Measurements from ENCODE around the gene CD276. TPM values are rescaled to one million over a fixed set of nuclear protein-coding genes. Genes with fewer than 3 reads are reported as not detected.

Gene CD276
- total and polyA plus RNA-seq, 8 donors: 13.9 to 56.0 (median 22.7) TPM

DNA sequence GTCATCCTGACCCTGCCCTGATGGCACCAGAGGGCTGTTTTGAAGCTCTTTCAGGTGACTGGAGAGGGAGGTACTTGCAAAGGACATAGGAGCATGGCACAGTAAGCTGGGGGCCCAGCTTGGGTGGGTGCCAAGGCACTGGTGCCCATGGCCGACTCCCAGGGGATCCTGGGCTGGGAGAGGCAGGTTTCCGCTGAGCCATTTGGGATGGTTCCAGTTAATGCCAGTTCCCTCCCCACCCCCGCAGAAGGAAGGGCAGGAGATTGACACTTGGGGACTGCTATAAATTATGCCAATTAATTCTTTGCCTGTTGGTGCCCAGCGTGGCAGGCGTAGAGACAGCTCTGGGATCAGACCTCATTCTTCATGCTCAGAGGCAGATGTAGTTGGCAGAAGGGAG, 26.1 kb downstream of the CD276 start:
- intact Hi-C loops (cut with DNase I): no loop called here
- ATAC-seq (no peak), FAIRE-seq (no peak), DNase-seq (no peak)
- Histone ChIP-seq H3K27me3 (no peaks in the 10 kb centered on the region), H3K4me1 (no peaks in the 10 kb centered on the region), H3K36me3 (peaks cover 0 to 22% (median 0%) of the 10 kb centered on the region in 3 donors), H3K9me3 (no peaks in the 10 kb centered on the region), H3K4me3 (no peak overlapping the region), H3K27ac (no peak overlapping the region)
- TF ChIP-seq, protein P1, sequence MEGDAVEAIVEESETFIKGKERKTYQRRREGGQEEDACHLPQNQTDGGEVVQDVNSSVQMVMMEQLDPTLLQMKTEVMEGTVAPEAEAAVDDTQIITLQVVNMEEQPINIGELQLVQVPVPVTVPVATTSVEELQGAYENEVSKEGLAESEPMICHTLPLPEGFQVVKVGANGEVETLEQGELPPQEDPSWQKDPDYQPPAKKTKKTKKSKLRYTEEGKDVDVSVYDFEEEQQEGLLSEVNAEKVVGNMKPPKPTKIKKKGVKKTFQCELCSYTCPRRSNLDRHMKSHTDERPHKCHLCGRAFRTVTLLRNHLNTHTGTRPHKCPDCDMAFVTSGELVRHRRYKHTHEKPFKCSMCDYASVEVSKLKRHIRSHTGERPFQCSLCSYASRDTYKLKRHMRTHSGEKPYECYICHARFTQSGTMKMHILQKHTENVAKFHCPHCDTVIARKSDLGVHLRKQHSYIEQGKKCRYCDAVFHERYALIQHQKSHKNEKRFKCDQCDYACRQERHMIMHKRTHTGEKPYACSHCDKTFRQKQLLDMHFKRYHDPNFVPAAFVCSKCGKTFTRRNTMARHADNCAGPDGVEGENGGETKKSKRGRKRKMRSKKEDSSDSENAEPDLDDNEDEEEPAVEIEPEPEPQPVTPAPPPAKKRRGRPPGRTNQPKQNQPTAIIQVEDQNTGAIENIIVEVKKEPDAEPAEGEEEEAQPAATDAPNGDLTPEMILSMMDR (IDR thresholded peaks at IDR 0.05): no peak
- WGBS, 2 donors: 75 to 80% methylated on average over 5 of the region's 5 CpGs

DNA sequence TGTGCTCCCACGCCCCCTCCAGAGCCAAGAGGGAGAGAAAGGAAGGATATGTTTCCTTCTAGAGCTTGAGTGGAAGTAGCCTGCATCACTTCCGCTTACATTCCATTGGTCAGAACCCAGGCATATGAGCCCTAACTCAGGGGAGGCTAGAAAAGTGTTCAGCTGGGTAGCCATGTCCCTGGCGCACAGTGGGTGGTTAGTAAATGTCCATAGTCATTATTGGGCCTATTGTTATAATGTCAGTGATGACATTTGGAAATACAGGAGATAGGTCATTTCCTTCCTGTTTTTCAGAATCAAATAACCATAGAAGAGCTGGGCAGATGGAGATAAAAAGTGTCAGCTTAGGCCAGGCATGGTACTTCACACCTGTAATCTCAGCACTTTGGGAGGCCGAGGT, 27.3 kb downstream of the CD276 start:
- no peak overlapping the region for H3K27ac ChIP-seq
- no peaks in the 10 kb centered on the region for H3K9me3 ChIP-seq
- DNase-seq (no peak), ATAC-seq (no peak), FAIRE-seq (no peak)
- H3K4me3 ChIP-seq: no peak overlapping the region
- intact Hi-C loops (cut with DNase I): no loop called here
- H3K4me1 ChIP-seq: peaks cover 0 to 2% (median 0%) of the 10 kb centered on the region in 3 donors
- H3K36me3 ChIP-seq: peaks cover 0 to 22% (median 0%) of the 10 kb centered on the region in 3 donors
- TF ChIP-seq, protein P1 (IDR thresholded peaks at IDR 0.05): no peak
- WGBS, 2 donors: 92 to 94% methylated on average over 4 of the region's 4 CpGs
- no peaks in the 10 kb centered on the region for H3K27me3 ChIP-seq

DNA sequence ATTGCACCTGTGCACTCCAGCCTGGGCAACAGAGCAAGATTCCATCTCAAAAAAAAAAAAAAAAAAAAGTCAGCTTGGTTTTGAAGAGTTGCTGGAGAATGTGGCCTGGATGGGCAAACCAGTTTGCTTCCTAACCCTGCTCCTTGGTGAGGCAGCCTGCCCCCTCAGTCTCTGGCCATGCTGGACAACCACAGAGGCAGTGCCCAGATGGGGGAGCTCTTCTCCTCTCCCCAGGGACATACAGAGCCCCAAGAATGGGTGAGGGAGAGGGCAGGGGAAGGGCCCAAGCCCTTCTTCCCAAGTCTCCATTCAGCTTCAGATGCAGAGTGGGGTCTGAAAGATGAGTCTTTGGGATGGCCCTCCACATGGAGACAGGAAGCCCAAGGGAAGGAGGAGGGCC, 27.9 kb downstream of the CD276 start:
- intact Hi-C loops (cut with DNase I): no loop called here

DNA sequence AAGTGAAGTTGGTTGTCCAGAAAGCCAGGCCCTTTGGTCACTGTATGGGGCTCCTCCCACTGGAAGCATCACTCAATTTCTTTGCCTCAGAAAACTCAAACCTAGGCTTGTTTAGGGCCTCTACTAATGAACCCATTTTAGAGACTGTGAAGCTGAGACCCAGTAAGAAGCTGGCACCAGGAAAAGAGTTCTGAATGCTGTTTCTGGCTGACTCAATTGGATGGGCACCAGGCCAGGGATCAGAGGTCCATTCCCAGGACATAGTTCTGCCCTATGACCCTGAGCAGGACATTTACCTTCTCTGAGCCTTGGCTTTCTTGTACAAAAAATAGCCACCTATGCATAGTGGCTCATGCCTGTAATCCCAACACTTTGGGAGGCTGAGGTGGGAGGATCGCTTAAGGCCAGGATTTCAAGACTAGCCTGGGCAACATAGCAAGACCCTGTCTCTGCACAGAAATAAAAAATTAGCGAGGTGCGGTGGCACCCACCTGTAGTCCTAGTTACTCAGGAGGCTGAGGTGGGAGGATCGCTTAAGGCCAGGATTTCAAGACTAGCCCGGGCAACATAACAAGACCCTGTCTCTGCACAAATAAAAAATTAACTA, 30.6 kb downstream of the CD276 start:
- peaks cover 0 to 2% (median 0%) of the 10 kb centered on the region in 3 donors for H3K4me1 ChIP-seq
- H3K4me3 ChIP-seq: no peak overlapping the region
- intact Hi-C loops (cut with DNase I): no loop called here
- WGBS, 2 donors: 97 to 99% methylated on average over 5 of the region's 5 CpGs
- FAIRE-seq: no peak
- H3K27ac ChIP-seq: no peak overlapping the region
- no peaks in the 10 kb centered on the region for H3K9me3 ChIP-seq
- no peaks in the 10 kb centered on the region for H3K27me3 ChIP-seq
- peaks cover 0 to 13% (median 0%) of the 10 kb centered on the region in 3 donors for H3K36me3 ChIP-seq
- ATAC-seq: no peak
- no peak for DNase-seq
- TF ChIP-seq, protein P1 (IDR thresholded peaks at IDR 0.05): no peak

More for the DNA sequence above, 27.9 kb downstream of the CD276 start:
- no peak overlapping the region for H3K4me3 ChIP-seq
- no peak overlapping the region for H3K27ac ChIP-seq
- no peaks in the 10 kb centered on the region for H3K27me3 ChIP-seq
- FAIRE-seq (no peak), DNase-seq (no peak), ATAC-seq (no peak)
- H3K9me3 ChIP-seq: no peaks in the 10 kb centered on the region
- peaks cover 0 to 17% (median 0%) of the 10 kb centered on the region in 3 donors for H3K36me3 ChIP-seq
- H3K4me1 ChIP-seq: peaks cover 0 to 2% (median 0%) of the 10 kb centered on the region in 3 donors
- TF ChIP-seq, protein P1 (IDR thresholded peaks at IDR 0.05): no peak

DNA sequence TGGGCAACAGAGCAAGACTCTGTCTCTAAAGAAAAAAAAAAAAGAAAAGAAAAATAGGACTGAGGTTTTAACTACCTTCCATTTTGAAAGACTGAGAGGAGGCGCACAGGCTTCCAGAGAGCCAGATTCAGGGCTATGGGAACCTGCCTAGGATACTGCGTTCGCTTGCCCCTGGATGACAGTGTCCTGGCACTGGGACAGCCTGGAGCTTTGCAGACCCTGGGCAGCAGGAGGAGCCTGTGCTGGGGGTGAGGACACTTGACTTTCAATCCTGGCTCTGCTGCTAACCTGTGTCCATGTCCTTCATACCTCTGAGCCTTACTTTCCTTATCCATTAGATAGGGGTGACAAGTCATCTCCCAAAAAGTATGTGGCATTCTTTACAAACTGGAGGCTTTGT, 31.2 kb downstream of the CD276 start:
- no peak overlapping the region for H3K27ac ChIP-seq
- H3K27me3 ChIP-seq: no peaks in the 10 kb centered on the region
- no peaks in the 10 kb centered on the region for H3K9me3 ChIP-seq
- ATAC-seq (no peak), DNase-seq (no peak), FAIRE-seq (no peak)
- no peak overlapping the region for H3K4me3 ChIP-seq
- TF ChIP-seq, protein P1 (IDR thresholded peaks at IDR 0.05): no peak
- H3K4me1 ChIP-seq: peaks cover 0 to 2% (median 0%) of the 10 kb centered on the region in 3 donors
- peaks cover 0 to 10% (median 0%) of the 10 kb centered on the region in 3 donors for H3K36me3 ChIP-seq
- 78 to 79% methylated on average over 3 of the region's 3 CpGs for WGBS, 2 donors
- intact Hi-C loops (cut with DNase I): no loop called here
